HG02885 (cell line): ENCODE data around the gene UNKL.
"Not testable (repeated sequence)": the region's sequence is repeated elsewhere in the genome, so short reads cannot be mapped to it uniquely, and the experiment has no call there.

Experiments
- ATAC-seq: cut with Tn5 transposase; IDR thresholded peaks from one replicate; pipeline ENCODE4 v1.9.1; 2021; ENCODE audit warnings: mild to moderate bottlenecking; ENCODE audit not compliant: unreplicated experiment, poor library complexity

Gene UNKL

DNA sequence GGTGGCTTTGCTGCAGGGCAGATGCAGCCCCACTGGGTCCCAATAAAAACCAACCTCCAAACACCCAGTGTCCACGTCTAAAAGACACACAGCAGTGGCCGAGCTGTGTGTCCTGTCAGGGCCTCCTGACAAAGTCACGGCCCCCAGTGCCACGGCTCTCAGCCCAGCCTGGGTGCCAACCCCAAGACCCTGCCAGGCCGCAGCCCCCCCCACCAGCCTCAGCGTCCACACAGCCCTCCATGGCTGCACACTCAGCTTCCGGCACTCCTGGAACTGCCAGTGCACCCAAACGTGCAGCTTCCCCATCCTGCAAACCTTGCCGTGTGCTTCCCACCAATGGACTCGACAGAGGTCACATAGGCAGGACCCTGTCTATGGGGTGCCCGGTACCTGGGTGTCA, 33.5 kb upstream of the UNKL start:
- no peak for ATAC-seq

GRCh38 chr16:1446296-1447080, 32.0 kb upstream of the UNKL start:
- ATAC-seq: no peak

GRCh38 chr16:1445518-1446203, 31.2 kb upstream of the UNKL start:
- no peak for ATAC-seq

DNA sequence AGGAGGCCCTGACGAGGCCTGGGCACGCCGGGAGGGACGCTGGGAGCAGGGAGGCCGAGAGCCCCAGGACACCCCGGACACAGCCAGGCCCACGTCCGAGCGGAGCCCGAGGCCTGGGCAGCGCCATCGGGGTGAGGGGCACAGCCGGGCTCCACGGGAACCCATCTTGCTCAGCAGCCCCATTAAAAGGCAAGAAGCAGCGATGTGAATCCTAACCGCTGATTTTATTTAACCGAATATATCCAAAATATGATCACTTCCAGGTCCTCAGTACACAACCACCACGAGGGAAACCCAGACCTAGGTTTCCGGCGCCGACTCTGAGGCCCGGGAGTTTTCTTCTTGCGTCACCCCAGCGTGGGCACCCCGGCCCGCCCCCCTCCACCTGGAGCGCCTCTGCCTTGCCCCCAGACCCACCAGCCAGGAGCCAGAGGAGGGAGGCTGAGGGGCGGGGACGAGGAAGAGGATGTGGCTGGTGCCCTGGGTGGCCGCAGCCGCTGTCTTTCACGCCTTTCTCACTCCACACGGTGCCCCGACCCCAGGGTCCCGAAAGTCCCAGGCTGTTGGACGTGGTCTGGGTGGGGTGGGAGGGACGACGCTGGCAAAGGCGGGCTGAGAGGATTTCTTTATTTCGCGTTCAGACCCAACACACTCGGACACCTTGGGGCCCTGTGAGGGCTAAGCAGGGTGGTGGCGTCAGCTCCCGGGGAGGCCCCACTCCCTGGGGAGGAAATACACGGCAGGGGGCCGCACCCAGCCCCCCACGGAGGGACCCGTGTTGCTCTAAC, 30.4 kb upstream of the UNKL start:
- ATAC-seq: no peak

DNA sequence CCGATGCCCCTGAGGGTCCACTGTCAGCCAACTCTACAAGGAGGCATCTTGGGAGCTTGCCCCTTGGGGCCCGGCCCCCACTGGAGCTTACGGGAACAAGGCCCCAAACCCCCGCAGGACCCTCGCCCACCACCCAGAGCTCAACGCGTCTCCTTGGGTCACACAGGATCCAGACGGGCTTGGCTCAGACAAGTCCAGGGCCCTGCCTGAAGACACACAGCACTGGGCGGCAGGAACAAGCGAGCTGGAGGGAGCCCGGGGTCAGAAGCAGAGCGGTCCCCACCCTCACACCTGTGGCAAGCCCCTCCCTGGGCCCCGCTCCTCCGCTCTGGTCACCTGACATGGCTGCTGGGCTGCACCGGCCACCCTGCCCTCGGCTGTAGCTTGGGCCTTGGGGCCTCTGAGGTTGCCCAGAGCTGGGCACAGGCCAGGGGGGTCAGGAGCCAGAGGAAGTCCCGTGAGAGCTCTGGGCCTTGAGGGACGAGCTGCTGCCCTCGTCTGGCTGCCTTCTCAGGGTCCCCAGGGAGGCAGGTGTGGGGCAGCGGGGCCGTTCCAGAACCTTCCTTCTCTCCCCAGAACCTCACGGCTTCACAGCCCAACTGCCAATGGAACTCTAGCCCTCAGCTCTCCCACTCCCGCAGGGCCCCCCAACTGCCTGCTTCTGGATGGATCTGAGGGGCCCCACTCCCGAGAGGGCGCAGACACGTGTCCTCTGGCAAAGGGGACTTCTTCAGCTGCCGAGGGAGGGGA, 29.7 kb upstream of the UNKL start, which contains the start of gene CCDC154:
Gene CCDC154, minus strand, starts transcription at position 577 of the 750 bp plus-strand sequence. Its CDS starts 234 bp downstream, at position 343.
- ATAC-seq: no peak

GRCh38 chr16:1443403-1443973, 29.0 kb upstream of the UNKL start:
- ATAC-seq: no peak

DNA sequence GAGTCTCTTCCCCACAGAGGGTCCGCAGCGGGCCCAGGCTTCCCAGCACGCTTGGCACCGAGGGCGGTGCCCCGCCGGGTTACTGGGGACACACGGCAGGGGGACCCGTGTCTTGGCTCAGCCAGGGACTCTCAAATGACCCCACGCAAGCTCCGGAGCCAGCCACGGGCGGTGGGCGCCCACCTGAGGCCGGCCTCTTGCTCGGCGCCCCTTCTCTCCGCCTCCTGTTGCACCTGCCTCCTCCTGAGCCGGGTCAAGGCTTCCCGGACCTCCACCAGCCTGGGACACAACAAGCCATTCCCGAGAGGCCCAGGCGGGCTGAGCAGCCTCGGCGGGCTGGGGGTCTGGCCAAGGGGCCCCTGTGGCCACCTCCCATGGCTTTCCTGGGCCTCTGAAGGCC, 28.2 kb upstream of the UNKL start:
- no peak for ATAC-seq

DNA sequence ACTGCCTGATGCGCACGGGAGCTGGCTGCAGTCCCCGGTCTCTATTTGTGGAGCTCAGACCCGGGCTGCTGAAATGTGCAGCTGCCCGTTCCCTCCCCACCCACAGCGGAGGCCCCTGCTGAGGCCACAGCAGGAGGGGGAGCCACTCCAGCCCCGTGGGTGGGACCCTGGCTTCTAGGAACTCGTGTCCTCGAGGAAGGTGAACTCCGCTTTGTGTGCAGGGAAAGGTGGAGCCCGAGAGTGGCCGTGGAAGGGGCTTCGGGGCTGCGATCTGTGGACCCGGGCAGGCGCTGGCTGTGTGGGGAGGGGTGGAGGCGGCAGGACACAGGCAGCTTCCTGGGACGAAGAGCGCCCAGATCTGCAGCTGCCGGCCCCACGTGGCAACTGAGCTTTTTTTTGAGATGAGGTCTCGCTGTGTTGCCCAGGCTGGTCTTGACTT, 26.9 kb upstream of the UNKL start:
- no peak for ATAC-seq

- ATAC-seq: not testable (repeated sequence)
Measured at GRCh38 chr16:1439699-1440074, 25.2 kb upstream of the UNKL start.

DNA sequence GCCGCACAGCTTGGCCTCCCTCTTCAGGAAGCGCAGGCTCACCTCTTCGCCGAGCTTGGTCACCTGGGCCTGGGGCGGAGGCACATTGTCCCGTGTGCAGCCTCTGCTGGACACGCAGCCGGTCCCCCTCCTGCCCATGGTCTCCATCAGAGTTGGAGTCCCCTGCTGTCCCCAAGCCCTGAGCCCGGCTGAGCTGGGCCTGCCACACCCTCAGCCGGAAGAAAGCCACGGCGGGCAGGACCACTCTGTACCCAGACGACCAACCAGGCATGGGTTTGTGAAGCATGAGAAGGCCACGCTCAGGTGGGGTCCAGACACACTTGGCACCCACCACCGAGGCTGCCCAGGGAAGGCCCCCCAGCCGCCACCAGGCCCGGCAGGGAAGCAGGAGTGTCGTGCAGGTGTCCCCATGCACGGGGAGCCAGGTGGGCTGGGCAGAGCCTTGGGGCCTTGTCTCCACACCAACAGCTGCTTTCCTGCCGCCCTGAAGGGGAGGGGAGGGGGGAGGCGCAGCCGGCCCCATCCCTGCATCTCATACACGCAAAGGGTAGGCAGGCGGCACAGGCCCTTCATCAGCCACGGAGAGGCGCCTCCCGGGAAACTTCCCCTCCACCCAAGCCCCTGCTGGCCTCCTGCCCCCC, 24.7 kb upstream of the UNKL start:
- ATAC-seq: no peak

GRCh38 chr16:1438229-1439057, 23.9 kb upstream of the UNKL start:
- no peak for ATAC-seq

GRCh38 chr16:1437606-1438005, 23.1 kb upstream of the UNKL start:
- no peak for ATAC-seq

DNA sequence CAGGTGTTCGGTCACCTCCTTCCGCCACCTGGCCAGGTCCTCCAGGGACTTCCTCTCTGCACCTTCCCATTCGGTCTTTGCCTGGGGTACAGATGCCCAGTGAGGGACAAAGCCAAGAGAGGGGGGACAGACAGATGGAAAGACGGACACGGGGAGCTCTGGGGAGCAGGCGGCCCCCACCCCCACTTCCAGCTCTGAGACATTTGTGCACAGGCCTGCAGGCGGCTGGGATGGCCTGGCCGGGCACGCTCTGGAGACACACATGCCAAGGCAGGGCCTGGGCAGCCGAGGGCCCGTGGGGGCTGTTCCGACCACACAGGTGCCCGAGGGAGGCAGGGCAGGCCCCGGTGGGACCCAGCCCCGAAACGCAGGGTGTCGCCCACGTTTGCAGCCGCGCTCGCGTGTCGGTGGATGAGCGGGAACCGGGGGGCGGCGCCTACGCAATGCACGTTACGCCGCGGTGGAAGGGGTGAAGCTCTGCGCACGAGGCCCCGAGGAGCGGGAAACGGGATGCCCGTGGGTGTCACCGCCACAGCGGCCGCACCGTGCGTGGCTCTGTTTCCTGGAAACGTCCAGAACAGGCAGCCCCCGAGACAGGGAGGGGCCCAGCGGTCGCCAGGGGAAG, 22.3 kb upstream of the UNKL start:
- ATAC-seq: no peak

- no peak for ATAC-seq
Measured at GRCh38 chr16:1435921-1436697, 21.6 kb upstream of the UNKL start.

- ATAC-seq: no peak
Measured at GRCh38 chr16:1434644-1435592, 20.4 kb upstream of the UNKL start.

- no peak for ATAC-seq
Measured at GRCh38 chr16:1433756-1434155, 19.3 kb upstream of the UNKL start.

GRCh38 chr16:1433263-1433560, 18.7 kb upstream of the UNKL start:
- no peak for ATAC-seq
